ENCODE results near the gene LYPD6.

DNA sequence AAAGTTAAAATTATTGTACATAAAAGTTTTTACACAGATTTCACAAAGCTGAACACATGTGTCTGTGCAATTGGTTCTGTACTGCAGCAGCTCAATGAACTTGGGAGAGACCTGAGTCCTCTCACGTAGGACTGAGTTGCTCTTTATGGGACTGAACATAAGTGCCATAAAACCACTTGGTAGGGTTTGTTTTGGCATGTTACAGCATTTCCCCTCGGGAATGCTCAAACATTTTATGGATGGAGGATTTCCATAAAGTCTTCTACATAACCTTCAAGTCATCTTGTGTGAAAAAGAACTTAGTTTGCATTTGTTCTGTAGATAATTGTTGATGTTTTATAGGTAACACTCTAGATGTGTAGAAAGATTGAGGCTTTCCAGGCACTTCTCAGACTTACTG lies 15.9 kb downstream of the LYPD6 start:
- TF ChIP-seq, protein P1, sequence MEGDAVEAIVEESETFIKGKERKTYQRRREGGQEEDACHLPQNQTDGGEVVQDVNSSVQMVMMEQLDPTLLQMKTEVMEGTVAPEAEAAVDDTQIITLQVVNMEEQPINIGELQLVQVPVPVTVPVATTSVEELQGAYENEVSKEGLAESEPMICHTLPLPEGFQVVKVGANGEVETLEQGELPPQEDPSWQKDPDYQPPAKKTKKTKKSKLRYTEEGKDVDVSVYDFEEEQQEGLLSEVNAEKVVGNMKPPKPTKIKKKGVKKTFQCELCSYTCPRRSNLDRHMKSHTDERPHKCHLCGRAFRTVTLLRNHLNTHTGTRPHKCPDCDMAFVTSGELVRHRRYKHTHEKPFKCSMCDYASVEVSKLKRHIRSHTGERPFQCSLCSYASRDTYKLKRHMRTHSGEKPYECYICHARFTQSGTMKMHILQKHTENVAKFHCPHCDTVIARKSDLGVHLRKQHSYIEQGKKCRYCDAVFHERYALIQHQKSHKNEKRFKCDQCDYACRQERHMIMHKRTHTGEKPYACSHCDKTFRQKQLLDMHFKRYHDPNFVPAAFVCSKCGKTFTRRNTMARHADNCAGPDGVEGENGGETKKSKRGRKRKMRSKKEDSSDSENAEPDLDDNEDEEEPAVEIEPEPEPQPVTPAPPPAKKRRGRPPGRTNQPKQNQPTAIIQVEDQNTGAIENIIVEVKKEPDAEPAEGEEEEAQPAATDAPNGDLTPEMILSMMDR (conservative IDR thresholded peaks at IDR 0.05; ENCODE audit: low read depth in 2 of 2) = no peak
- no peak for TF ChIP-seq CREB1 (CRISPR knock-in tag; IDR thresholded peaks at IDR 0.05; ENCODE audit: low read depth)
- TF ChIP-seq, protein P2, sequence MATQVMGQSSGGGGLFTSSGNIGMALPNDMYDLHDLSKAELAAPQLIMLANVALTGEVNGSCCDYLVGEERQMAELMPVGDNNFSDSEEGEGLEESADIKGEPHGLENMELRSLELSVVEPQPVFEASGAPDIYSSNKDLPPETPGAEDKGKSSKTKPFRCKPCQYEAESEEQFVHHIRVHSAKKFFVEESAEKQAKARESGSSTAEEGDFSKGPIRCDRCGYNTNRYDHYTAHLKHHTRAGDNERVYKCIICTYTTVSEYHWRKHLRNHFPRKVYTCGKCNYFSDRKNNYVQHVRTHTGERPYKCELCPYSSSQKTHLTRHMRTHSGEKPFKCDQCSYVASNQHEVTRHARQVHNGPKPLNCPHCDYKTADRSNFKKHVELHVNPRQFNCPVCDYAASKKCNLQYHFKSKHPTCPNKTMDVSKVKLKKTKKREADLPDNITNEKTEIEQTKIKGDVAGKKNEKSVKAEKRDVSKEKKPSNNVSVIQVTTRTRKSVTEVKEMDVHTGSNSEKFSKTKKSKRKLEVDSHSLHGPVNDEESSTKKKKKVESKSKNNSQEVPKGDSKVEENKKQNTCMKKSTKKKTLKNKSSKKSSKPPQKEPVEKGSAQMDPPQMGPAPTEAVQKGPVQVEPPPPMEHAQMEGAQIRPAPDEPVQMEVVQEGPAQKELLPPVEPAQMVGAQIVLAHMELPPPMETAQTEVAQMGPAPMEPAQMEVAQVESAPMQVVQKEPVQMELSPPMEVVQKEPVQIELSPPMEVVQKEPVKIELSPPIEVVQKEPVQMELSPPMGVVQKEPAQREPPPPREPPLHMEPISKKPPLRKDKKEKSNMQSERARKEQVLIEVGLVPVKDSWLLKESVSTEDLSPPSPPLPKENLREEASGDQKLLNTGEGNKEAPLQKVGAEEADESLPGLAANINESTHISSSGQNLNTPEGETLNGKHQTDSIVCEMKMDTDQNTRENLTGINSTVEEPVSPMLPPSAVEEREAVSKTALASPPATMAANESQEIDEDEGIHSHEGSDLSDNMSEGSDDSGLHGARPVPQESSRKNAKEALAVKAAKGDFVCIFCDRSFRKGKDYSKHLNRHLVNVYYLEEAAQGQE (IDR thresholded peaks at IDR 0.05; ENCODE audit: unreplicated experiment) = no peak
- no peak for TF ChIP-seq EZH2 (IDR thresholded peaks at IDR 0.05; ENCODE audit: low read depth, unreplicated experiment)
- TF ChIP-seq EZH2phosphoT487 (IDR thresholded peaks at IDR 0.05; ENCODE audit: unreplicated experiment) = no peak
- TF ChIP-seq POLR2AphosphoS5 (IDR thresholded peaks at IDR 0.05; ENCODE audit: low read depth) = no peak
- TF ChIP-seq ZNF331 (CRISPR knock-in tag; IDR thresholded peaks at IDR 0.05; ENCODE audit: low read depth) = no peak
- TF ChIP-seq, protein P3, sequence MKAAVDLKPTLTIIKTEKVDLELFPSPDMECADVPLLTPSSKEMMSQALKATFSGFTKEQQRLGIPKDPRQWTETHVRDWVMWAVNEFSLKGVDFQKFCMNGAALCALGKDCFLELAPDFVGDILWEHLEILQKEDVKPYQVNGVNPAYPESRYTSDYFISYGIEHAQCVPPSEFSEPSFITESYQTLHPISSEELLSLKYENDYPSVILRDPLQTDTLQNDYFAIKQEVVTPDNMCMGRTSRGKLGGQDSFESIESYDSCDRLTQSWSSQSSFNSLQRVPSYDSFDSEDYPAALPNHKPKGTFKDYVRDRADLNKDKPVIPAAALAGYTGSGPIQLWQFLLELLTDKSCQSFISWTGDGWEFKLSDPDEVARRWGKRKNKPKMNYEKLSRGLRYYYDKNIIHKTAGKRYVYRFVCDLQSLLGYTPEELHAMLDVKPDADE (IDR thresholded peaks at IDR 0.05) = no peak
- no peak for TF ChIP-seq JUNB (IDR thresholded peaks at IDR 0.05; ENCODE audit: unreplicated experiment)

Measured in GM23338 (cell line).